Measurements from ENCODE around the gene FCN3. TPM values are rescaled to one million over a fixed set of nuclear protein-coding genes. Genes with fewer than 3 reads are reported as not detected.

Gene FCN3
- total RNA-seq, 1 donor from 2014 or later: 1,125 TPM

DNA sequence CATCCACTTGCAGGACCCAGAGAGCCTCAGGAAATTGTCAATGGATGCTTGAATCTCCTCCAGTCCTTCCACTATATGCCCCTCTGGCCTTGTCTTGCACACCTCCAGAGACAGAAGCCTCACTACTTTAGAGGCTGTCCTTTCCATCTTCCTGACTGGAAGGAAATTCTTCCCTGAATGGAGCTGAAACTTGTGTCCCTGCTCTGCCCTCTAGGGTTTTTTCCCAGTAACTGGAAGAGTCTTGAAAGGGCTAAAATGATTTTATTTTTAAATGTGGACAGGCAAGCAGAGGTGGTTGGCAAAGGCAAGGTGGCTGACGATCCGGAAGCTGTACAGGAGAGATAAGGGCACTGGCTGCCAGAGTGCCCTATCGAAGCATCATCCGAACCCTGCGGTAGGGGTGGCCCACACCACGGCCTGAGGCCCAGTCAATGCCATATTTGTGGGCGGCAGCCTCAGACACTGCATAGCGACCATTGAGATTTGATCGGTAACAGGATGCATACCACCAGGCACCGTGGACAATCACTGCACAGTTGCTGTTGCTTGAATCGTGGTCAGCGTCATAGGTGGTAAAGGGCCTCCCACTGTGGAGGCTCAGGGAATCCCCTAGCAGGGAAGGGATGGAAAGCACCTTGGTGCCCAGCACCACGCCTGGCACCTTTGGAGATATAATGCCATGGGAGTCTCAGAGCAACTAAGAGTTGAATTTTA, 5.6 kb downstream of the FCN3 start:
- Histone ChIP-seq H3K27ac (peak overlapping the region; percentile 97), H3K4me1 (peaks cover 46% of the 10 kb centered on the region), H3K9me3 (no peaks in the 10 kb centered on the region), H3K27me3 (ENCODE audit: low read depth) (no peaks in the 10 kb centered on the region), H3K36me3 (peaks cover 11% of the 10 kb centered on the region), H3K4me3 (peak overlapping the region; percentile 47)
- no peak for ATAC-seq
- intact Hi-C loops (cut with DNase I): no loop called here
- TF ChIP-seq CTCF (IDR thresholded peaks at IDR 0.05): peak; percentile 20
- DNase-seq: no peak

DNA sequence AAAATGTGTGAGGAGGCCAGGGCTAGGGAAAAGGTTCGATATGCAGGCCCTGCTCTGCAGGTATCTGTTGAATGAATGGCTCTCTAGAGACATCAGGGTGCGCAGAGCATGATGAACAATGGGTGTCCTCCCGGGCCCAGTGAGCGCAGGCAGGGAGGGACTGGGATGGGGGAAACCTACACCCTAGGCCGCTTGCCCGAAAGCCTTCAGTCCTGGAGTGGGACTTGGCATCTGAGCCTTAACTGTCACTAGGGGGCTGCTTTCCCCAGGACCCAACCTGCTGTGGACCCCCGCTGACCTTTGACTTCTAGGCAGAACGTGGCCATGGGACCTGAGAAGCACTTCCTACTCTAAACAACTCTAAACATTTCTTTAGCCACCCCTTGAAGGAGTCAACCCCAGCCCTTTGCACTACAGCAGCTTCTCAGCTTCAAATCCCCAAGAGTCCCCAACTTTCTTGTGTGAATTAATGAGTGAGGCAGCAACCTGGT, 7.4 kb downstream of the FCN3 start:
- intact Hi-C loops (cut with DNase I): no loop called here
- Histone ChIP-seq H3K36me3 (peaks cover 30% of the 10 kb centered on the region), H3K9me3 (no peaks in the 10 kb centered on the region), H3K4me1 (peaks cover 50% of the 10 kb centered on the region), H3K27ac (peak overlapping the region; percentile 97), H3K27me3 (ENCODE audit: low read depth) (no peaks in the 10 kb centered on the region), H3K4me3 (peak overlapping the region; percentile 79)
- TF ChIP-seq CTCF (IDR thresholded peaks at IDR 0.05): no peak
- no peak for DNase-seq
- ATAC-seq: no peak

DNA sequence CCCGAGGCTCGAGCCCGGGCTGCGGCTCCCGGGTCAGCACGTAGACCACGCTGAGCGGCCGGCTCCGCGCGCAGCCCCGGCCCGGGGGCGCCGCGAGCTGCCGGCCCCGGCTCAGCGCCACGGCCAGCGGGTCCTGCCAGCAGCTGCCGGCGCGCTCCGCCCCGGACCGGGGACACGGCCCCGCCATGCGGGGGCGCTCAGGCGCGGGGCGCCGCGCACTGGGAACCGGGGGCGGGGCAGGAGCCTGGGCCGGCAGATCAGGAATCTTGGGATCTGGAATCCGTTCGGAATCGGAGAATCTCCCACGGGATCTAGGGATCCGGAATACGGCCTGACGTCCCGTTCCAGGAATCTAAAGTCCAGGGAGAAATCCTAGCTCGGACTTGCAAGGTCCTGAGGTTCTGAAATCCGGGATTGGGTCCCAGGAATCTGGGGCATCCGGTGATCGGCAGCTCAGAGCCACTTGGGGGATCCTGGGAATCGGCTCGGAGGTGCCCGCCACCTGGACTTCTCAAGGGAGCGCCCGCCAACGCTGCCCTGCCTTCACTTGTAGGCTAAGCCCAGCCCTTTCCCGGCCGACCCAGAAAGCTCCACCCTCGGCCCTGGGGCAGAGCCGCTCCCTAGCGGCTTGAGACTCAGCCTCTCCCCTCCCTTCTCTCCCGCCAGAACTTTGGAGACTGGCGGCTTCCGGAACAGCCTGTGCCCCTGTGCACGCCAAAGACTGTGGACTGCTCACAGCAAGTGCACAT, 8.0 kb downstream of the FCN3 start, which contains the start of gene MAP3K6:
MAP3K6 (minus strand) TSS at position 551 of the 749 bp plus-strand sequence; CDS start at position 187, 364 bp downstream.
- Histone ChIP-seq H3K27me3 (ENCODE audit: low read depth) (no peaks in the 10 kb centered on the region), H3K4me1 (peaks cover 50% of the 10 kb centered on the region), H3K4me3 (peak within 1 kb of the TSS; percentile 79), H3K27ac (peak within 1 kb of the TSS; percentile 97), H3K9me3 (no peaks in the 10 kb centered on the region), H3K36me3 (peaks cover 36% of the 10 kb centered on the region)
- intact Hi-C loops (cut with DNase I): no loop called here
- DNase-seq (peak; percentile 95), ATAC-seq (peak; percentile 85 to 87)
- peak; percentile 36 for TF ChIP-seq CTCF (IDR thresholded peaks at IDR 0.05)

- peaks cover 41% of the 10 kb centered on the region for H3K36me3 ChIP-seq
- intact Hi-C loops (cut with DNase I): no loop called here
These were observed 8.6 kb downstream of the FCN3 start for GRCh38 chr1:27366113-27366410.

More at GRCh38 chr1:27366113-27366410, 8.6 kb downstream of the FCN3 start:
- no peak for TF ChIP-seq CTCF (IDR thresholded peaks at IDR 0.05)
- Histone ChIP-seq H3K4me1 (peaks cover 50% of the 10 kb centered on the region), H3K9me3 (no peaks in the 10 kb centered on the region), H3K4me3 (peak overlapping the region; percentile 79), H3K27ac (peak overlapping the region; percentile 97), H3K27me3 (ENCODE audit: low read depth) (no peaks in the 10 kb centered on the region)
- DNase-seq (peak; percentile 94), ATAC-seq (peak; percentile 76 to 78)
